GM18858 (cell line): ENCODE measurements around the gene NUP214.
"Not testable (repeated sequence)": the region's sequence is repeated elsewhere in the genome, so short reads cannot be mapped to it uniquely, and the experiment has no call there.

Source experiments
- ATAC-seq: cut with Tn5 transposase; IDR thresholded peaks from one replicate; pipeline ENCODE4 v1.9.1; 2021; ENCODE audit not compliant: unreplicated experiment

Gene NUP214

DNA sequence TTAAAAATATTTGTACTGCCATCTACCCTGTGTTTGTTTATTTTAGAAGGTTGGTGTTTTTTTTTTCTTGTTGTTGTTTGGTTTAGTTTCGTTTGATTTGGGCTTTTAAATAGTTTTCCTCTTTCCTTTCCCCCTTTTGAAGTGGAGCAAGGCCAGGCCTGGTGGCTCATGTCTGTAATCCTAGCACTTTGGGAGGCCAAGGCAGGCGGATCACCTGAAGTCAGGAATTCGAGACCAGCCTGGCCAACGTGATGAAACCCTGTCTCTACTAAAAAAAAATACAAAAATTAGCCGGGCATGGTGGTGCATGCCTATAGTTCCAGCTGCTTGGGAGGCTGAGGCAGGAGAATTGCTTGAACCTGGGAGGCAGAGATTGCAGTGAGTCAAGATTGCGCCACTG is 65.6 kb downstream of the NUP214 start:
- ATAC-seq: not testable (repeated sequence)

DNA sequence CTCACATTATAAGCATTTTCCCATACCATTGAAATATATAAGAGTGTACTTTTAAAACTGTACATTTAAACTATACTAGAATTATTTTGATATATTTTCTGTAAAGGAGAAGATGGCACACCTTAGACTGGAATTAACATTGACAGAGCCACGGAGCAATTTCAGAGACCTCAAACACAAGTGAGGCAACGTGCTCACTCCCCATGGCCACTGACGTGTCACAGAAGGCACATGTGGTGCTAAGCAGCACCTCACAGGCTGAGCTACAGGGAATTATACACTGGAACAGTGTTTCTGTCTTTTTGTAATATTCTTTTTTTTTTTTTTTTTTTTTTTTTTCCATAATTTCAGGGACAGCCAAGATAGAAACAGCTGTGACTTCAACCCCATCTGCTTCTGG is 66.5 kb downstream of the NUP214 start:
- ATAC-seq: no peak

DNA sequence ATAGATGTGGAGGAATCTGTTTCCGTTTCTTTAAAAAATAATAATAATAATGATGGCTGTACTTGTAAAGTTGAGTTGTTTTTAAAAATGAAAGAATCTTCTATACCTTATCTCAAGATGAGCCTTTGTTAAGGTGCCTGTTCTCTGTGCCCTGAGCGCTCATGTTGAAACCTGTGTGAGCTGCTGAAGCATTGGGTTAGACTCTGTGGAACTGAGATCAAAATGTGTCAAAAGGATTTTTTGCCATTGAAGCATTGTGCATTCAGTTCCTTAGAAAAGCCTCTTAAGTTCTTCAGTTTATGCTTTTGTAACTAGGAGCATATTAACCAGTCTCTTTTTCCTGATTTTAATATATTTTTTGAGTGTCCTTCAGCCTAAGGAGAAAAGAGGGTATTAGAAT is 67.7 kb downstream of the NUP214 start:
- no peak for ATAC-seq

DNA sequence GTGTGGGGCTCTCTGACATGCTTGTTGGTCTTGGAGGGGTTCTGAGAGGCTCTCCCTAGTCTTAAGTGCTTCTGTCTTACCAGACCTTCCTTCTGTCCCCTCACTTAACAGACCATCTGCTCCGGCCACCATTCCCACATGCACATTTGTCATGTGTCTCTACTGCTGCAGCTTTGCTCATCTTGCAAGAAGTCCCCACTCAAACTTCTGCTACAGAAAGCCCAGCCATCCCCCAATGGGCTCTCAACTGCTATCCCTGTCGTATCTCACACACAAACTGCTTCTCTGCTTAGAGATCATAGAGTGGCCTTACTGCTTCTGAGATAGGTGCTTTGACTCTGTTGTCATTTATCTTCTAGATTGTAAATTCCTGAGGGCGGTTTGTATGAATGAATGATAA is 69.4 kb downstream of the NUP214 start:
- ATAC-seq: no peak

DNA sequence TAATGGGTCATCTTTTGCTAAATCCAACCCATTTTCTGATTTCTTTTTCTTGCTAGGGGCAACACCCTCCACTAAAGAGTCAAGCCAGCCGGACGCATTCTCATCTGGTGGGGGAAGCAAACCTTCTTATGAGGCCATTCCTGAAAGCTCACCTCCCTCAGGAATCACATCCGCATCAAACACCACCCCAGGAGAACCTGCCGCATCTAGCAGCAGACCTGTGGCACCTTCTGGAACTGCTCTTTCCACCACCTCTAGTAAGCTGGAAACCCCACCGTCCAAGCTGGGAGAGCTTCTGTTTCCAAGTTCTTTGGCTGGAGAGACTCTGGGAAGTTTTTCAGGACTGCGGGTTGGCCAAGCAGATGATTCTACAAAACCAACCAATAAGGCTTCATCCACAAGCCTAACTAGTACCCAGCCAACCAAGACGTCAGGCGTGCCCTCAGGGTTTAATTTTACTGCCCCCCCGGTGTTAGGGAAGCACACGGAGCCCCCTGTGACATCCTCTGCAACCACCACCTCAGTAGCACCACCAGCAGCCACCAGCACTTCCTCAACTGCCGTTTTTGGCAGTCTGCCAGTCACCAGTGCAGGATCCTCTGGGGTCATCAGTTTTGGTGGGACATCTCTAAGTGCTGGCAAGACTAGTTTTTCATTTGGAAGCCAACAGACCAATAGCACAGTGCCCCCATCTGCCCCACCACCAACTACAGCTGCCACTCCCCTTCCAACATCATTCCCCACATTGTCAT is 72.0 kb downstream of the NUP214 start:
- no peak for ATAC-seq

DNA sequence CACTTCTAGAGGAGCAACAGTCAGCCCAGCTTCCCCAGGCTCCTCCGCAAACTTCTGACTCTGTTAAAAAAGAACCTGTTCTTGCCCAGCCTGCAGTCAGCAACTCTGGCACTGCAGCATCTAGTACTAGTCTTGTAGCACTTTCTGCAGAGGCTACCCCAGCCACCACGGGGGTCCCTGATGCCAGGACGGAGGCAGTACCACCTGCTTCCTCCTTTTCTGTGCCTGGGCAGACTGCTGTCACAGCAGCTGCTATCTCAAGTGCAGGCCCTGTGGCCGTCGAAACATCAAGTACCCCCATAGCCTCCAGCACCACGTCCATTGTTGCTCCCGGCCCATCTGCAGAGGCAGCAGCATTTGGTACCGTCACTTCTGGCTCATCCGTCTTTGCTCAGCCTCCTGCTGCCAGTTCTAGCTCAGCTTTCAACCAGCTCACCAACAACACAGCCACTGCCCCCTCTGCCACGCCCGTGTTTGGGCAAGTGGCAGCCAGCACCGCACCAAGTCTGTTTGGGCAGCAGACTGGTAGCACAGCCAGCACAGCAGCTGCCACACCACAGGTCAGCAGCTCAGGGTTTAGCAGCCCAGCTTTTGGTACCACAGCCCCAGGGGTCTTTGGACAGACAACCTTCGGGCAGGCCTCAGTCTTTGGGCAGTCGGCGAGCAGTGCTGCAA is 72.8 kb downstream of the NUP214 start:
- no peak for ATAC-seq

DNA sequence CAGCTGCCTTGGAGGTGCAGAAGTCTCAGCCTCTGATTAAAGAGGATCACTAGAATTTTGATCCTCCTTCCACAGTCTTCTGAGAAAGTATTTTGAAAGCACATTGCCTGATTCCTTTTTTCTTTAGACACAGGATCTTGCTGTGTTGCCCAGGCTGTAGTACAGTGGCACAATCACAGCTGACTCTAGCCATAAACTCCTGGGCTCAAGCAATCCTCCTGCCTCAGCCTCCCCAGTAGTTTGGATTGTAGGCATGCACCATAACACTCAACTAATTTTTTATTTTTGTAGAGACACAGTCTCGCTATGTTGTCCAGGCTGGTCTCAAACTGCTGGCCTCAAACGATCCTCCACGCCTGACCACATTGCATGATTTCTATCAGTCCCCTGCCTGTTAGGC is 76.5 kb downstream of the NUP214 start:
- ATAC-seq: no peak

DNA sequence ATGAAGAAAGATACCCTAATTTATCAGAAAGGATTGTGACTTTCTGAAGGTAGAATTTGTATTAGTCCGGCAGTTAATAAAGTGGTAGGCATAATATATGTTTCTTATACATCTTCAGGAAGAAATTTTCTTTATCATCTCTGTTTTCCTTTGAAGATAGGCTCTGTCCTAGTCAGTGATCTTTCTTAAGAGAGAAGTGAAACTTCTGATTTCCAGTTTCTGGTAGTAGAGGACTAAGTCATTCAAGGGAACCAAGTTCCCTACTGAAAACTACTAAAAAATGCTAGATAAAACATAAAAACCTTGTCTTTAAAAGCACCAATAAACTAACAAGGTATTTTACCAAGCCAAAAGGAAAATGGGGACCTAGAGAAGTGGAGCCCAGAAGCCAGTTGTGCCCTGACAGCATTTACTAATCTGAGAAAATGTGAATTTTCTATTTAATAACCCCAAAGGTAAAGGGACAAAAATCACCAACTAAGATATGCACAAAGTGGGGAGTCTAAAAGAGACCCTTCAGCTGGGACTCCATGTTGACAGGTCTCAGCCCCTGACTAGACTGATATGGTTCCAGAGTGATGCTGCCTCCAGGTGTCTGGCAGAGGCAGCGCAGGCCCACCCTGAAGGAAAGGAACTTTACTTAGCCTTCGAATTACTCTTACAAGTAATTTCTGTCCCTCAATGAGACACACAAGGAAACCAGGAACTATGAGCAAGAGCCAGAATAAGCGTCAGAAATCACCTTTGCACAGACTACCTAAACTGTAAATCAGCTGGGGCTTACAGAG is 78.2 kb downstream of the NUP214 start:
- ATAC-seq: no peak

DNA sequence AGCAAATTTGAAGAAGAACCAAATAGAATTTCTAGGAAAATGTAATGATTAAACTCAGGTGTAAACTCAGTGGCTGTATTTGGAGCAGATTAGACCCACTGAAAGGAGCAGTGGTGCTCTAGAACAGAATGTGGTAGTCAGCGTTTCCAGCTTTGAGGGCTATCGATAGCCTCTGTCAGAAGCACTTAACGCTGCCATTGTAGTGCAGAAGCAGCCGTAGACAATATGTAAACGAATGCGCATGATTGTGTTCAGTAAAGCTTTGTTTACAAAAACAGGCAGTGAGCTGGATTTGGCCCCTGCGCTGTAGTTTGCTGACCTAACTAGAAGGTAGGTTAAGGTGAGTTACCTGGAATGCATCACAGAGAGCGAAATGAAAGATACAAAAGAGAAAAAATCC is 78.9 kb downstream of the NUP214 start:
- ATAC-seq: no peak

DNA sequence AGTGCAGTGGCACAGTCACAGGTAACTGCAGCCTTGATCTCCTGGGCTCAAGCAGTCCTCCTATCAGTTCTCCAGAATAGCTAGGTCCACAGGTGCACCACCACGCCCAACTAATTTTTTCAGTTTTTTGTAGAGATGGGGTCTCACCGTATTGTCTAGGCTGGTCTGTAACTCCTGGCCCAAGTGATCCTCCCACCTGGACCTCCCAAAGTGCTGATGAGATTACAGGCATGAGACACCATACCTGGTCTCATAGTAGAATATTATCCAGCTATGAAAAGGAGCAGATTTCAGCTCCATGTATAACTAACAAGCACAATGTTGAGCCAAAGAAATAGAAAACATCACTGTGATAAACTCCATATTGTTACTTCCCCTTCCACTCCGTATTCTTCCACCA is 81.1 kb downstream of the NUP214 start:
- ATAC-seq: no peak

DNA sequence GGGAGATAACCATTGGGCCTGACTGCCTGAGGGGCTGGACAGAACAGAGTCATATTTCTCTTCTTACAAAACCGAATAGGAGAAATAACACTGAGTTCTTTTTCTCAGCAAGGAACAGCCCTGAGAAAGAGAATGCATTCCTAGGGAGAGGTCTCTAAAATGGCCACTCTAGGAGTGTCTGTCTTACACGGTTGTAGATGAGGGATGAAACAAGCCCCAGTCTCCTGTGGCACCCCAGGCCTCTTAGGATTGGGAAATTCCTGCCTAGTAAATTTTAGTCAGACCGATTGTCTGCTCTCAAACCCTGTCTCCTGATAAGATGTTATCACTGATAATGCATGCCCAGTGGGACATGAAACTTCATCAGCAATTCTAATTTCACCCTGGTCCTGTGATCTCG is 86.5 kb downstream of the NUP214 start:
- ATAC-seq: not testable (repeated sequence)

DNA sequence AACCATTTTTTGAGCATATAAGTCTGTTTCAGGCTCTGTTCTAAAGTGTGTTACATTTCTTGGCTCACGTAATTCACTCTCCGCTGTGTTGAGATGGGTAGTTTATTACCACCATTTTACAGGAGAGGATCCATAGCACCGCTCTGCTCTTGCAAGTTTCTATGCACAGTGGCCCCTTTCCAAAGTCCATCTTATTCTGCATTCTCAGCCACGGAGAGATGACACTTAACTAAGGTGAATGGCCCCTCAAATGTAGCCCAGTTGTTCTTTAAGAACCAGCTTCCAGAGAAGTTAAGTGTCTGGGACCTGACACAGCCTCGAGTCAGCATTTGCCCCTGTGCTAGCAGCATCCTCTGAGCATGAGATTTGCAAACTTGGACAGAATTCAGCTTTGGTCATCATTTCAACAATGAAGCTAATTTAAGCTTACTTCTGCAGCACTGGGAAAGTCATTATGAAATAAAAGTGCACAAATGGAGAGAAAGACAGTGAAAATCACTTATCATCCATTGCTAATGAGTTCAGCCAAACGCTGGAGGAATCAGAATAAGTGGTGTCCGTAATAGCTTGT is 89.0 kb downstream of the NUP214 start:
- no peak for ATAC-seq

DNA sequence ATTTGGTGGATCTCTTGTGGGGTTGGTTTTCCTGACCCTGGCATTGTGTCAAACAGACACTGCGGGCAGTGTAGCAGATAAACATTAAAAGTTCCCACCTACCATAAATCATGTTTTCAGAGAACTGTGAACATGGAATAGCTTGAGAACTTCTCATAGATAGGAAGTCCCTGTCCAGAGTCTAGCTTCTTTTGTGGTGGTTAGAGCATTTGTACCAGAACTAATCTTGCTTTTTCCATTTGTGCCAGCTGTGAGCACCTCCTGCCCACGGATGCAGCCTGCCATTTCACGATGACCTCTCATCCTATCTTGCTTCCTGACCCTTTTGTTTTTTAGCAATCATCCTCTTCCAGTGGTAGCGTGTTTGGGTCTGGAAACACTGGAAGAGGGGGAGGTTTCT is 89.5 kb downstream of the NUP214 start:
- ATAC-seq: no peak

DNA sequence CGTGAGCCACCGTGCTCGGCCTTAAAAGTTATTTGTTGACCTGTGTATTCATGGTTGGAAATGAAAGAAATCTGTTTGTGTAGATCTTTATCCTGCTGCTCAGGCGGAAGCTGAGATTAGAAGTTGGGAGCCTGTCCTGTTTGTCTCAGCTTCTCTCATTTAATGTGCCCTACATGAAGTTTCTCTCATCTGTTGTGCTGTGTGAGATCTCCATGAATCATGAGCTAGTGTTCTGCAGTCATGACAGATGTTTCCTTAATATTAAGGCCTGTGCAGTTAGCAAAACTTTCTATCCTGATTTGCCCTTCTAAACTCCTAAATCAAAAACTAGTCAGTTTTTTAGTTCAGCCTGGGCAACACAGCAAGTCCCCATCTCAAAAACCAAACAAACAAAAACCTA is 91.4 kb downstream of the NUP214 start:
- ATAC-seq: no peak

DNA sequence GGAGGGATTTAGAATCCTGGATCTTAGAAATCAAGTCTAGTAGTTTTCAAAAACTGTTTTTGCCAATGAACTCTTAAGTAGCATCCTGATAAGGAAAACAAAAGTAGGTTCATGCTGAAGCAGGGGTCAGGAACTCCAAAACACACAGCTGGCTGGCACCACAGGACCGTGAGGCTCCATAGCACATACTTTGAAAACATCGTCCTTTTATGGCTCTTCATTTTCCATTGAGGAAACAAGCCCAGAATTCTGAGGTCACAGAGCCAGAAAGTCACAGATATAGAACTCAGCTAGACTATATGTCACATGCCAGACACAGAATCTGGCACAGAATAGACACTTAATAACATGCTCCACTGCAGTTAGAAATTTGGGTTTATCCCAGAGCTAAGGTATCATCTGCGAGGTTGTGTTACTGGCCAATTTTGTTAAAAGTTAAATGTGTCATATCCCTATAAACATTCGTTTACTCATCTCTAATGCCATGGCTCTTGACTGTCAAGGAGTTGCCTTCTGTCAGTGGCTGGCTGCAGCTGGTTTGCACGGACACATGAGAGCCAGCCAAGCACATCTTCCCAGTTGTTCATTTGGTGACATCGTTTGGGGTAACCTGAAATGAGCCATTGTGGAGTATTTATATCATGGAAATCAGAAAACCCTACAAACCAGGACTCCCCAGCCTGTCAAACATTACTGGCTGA is 92.1 kb downstream of the NUP214 start:
- no peak for ATAC-seq

DNA sequence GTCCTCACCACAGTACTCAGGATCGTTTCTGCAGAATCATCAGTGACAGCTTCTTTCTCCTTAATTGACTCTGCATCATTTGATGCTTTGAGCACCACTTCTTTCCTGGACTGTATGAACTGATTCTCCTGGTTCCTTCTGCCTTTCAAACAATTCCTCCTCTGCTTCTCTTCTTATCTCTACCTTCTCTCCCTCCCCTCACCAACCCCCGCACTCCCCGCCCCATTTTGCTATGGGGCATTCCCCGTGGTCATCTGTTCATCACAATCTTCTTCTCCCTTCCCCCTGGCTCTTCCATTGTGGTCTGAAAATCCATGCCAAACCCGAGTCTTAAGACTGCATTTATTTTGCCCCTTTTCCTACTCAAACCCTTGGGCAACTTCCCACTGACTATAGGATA is 93.0 kb downstream of the NUP214 start:
- ATAC-seq: no peak

DNA sequence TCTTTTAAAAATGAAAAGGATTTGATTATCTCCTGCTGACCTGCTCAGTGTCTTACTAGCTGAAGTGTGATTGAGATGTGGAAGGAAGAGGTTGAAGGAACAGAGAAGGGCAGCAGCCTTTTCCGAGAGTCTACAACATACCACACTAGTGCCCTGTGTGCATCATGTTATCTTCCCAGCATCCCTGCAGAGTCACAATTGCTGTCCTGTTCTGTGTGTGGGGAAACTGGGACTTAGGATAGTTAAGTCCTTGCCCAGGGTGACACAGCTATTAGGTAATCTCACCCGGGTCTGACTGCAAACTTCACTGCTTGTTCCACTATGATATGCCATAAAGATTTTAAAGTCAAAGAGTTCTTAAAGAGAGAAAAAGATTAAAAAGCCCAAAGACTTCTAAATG is 95.1 kb downstream of the NUP214 start:
- no peak for ATAC-seq

DNA sequence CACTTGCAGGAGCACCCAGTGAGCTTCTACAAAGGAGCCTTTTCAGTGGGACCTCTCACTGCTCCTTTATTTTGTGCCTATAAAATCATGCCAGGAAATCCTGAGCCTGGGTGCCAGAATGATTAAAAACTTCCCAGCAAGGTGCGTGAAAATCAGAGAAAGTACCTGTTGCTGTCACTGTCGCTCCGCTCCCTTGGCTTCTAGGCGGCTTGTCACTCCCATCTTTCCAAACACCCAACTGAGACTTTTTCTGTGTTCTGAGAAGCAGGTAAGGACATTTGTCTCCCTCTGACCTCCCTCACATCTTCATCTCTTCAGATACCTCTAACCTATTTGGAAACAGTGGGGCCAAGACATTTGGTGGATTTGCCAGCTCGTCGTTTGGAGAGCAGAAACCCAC is 97.1 kb downstream of the NUP214 start:
- ATAC-seq: no peak

DNA sequence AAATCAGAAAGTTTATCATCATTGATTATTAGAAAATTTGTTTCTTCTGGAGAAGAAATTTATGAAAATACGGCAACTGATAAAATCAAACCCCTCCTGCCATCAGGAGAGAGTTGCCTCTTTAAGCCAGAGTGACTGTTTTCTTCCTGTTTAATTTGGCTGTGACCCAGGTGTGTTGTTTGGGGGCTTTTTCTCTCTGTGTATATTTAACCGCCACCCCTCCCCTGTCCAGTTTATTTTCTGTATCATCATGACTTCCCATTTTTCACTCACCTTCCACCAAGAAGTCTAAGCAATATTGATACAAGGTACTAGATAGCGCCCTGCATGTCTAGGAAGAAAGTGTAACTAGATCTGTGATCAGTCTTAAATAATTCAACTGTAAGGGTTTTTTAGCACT is 100.8 kb downstream of the NUP214 start:
- ATAC-seq: no peak

DNA sequence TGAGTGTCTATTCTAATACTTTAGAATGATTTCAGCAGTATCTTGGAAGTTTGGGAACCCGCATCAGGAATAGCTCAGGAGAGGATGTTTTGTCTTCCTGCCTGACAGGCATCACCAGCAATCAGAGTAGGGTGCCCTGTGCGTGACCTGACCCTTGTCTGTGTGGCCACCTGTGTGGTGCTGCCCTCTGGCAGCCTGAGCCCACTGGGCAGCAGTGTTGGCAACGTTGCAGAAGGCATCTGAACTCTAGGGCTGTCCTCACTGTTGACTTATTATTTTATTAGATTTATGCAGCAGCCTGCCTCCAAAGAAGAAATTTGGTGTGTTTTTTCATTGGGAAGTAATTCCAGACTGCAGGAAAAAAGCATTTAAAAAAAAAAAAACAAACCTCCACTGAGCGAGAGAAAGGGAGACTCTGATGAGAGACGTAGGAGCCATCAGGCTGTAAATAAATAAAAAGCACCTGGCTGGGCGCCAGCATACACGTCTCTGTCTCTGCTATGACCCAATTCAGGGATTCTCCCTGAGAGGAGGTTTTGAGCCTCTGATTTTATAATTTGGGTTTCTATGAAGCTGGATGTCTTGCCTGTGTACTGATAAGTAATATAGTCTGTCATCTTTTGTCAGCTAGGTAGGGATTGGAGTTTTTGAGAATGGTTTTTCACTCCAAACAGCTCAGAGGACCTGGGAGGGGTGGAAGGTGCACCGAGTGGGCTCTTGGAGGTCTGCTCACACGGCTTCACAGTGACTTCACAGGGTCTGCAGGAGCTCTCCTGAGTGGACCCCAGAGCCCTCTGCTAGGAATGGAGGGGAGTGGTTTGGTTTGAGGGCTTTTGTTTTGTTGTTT is 101.9 kb downstream of the NUP214 start:
- ATAC-seq: no peak
